Panc1 (cell line): ENCODE results near the gene RPAP3. TPM values are rescaled to one million over a fixed set of nuclear protein-coding genes. Genes with fewer than 3 reads are reported as not detected.

ENCODE experiments used
- ATAC-seq: fragments of 200-7000 bp; cut with Tn5 transposase; 2 replicates; pipeline ENCODE4 v1.9.1; 2020; ENCODE audit warnings: mild to moderate bottlenecking, moderate library complexity
- BruUV-seq: library from RNA; stranded (reverse); fragments of 400-500 nt; replicated peaks from 2 replicates; lab custom pipeline; 2021; lab: Mats Ljungman, UMichigan
- CTCF ChIA-PET: fragments of 300-600 bp; sonication (Branson Sonifier 250); formaldehyde crosslinking; loops from one replicate; lab custom pipeline; 2022; ENCODE audit warnings: antibody characterized with exemption; lab: Charles Lee
- POLR2A ChIA-PET: fragments of 300-600 bp; sonication (Branson Sonifier 250); formaldehyde crosslinking; loops from one replicate; lab custom pipeline; 2022; ENCODE audit warnings: antibody characterized with exemption; lab: Charles Lee
- DNase-seq: peaks from one replicate; pipeline ENCODE4 v3.0.0-alpha.2; 2010; ENCODE audit warnings: low read depth, low spot score
- H3K27ac ChIP-seq: 2 replicates; pipeline ENCODE4 v1.5.1; 2011; ENCODE audit warnings: mild to moderate bottlenecking, low read length, inconsistent platforms
- H3K27me3 ChIP-seq: fragments of 200-500 bp; sonication (Bioruptor generic); 2 replicates; pipeline ENCODE4 v1.6.0; 2014; ENCODE audit warnings: low read length, inconsistent platforms; ENCODE audit not compliant: control insufficient read depth, insufficient read depth
- H3K36me3 ChIP-seq: fragments of 200-500 bp; sonication (Bioruptor generic); 2 replicates; pipeline ENCODE4 v1.5.1; 2014; ENCODE audit warnings: inconsistent platforms, mild to moderate bottlenecking, low read length, moderate library complexity; ENCODE audit not compliant: control insufficient read depth, insufficient read depth
- H3K4me1 ChIP-seq: 2 replicates; pipeline ENCODE4 v1.5.1; 2011; ENCODE audit warnings: inconsistent platforms, mild to moderate bottlenecking, low read length, moderate library complexity; ENCODE audit not compliant: control insufficient read depth, insufficient read depth
- H3K4me3 ChIP-seq, 2 experiments: 2 replicates each; pipeline ENCODE4 v1.5.1; 2011 to 2012; ENCODE audit warnings: low read depth in 2 of 2, low read length in 2 of 2, mild to moderate bottlenecking in 2 of 2, inconsistent platforms in 1 of 2, moderate library complexity in 1 of 2
- H3K9me3 ChIP-seq: fragments of 200-500 bp; sonication (Bioruptor generic); 2 replicates; pipeline ENCODE4 v1.5.1; 2014; ENCODE audit warnings: low read depth, mild to moderate bottlenecking, inconsistent platforms, low read length, moderate library complexity; ENCODE audit not compliant: control insufficient read depth, insufficient read depth
- POLR2AphosphoS5 ChIP-seq: IDR thresholded peaks from 2 replicates; pipeline ENCODE4 v1.6.1; 2012; ENCODE audit warnings: mild to moderate bottlenecking, low read depth, low read length, moderate library complexity
- SIN3A ChIP-seq: IDR thresholded peaks from 2 replicates; pipeline ENCODE4 v1.6.1; 2012; ENCODE audit warnings: low read depth, mild to moderate bottlenecking, low read length, moderate library complexity, borderline replicate concordance; ENCODE audit not compliant: insufficient read depth
- TCF7L2 ChIP-seq: IDR thresholded peaks from 2 replicates; pipeline ENCODE4 v1.6.1; 2011; ENCODE audit warnings: mild to moderate bottlenecking, low read depth, low read length, inconsistent platforms
- in situ Hi-C: cut with HindIII; loops from 2 replicates; pipeline ENCODE4 v1.10.0; 2016; ENCODE audit warnings: low sequenced_read_pairs, low pct_unique_long_range_greater_than_20kb
- intact Hi-C: fragments of 100-400 bp; cut with micrococcal nuclease; formaldehyde crosslinking; loops from one replicate; pipeline ENCODE4 v1.10.0; 2022; ENCODE audit not compliant: unreplicated experiment
- total RNA-seq: library from RNA; stranded (reverse); gene quantifications from one replicate; pipeline ENCODE4 v1.2.1, GENCODE V29; 2021; ENCODE audit not compliant: unreplicated experiment
- TF ChIP-seq, protein P1 (sequence below): fragments of 450-650 bp; IDR thresholded peaks from 2 replicates; pipeline ENCODE4 v1.5.1; 2017; ENCODE audit warnings: mild to moderate bottlenecking
- TF ChIP-seq, protein P2 (sequence below), 2 experiments: IDR thresholded peaks; 2 replicates each; pipeline ENCODE4 v1.6.1; 2011 to 2012; ENCODE audit warnings: low read depth in 2 of 2, control low read depth in 1 of 2, low read length in 1 of 2, mild to moderate bottlenecking in 1 of 2, moderate library complexity in 1 of 2; ENCODE audit not compliant: insufficient read depth in 1 of 2

Gene RPAP3
- total RNA-seq, 1 experiment from 2014 or later = 47.3 TPM

DNA sequence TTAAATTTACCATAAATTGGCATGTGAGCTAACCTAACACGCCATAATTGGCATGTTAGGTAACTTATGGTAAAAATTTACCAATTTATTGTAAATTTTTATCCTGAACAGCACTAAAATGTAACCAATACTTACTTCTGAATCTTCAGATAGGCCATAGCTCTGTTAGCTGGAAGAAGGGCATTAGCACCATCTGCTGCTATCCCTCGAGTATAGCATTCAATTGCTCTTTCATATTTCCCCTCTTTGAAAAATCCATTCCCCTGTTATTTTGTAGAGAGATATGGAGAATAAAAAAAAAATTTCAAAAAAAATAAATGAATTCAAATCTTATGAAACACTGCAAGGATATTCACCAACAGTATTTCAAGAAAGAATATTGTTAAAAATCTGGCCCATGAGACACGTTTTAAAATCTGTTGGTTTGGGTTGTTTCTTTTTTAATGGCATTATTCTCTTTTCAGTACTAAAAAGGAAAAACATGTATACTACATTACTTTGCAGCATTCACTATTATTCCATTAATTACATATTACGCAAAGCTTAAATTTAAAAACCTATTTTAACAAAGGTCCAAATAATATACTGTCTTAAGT, 19.1 kb downstream of the RPAP3 start:
- TF ChIP-seq, protein P1, sequence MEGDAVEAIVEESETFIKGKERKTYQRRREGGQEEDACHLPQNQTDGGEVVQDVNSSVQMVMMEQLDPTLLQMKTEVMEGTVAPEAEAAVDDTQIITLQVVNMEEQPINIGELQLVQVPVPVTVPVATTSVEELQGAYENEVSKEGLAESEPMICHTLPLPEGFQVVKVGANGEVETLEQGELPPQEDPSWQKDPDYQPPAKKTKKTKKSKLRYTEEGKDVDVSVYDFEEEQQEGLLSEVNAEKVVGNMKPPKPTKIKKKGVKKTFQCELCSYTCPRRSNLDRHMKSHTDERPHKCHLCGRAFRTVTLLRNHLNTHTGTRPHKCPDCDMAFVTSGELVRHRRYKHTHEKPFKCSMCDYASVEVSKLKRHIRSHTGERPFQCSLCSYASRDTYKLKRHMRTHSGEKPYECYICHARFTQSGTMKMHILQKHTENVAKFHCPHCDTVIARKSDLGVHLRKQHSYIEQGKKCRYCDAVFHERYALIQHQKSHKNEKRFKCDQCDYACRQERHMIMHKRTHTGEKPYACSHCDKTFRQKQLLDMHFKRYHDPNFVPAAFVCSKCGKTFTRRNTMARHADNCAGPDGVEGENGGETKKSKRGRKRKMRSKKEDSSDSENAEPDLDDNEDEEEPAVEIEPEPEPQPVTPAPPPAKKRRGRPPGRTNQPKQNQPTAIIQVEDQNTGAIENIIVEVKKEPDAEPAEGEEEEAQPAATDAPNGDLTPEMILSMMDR = peak; percentile 74; the same call in 1 of the 2 replicates
- TF ChIP-seq, protein P2, sequence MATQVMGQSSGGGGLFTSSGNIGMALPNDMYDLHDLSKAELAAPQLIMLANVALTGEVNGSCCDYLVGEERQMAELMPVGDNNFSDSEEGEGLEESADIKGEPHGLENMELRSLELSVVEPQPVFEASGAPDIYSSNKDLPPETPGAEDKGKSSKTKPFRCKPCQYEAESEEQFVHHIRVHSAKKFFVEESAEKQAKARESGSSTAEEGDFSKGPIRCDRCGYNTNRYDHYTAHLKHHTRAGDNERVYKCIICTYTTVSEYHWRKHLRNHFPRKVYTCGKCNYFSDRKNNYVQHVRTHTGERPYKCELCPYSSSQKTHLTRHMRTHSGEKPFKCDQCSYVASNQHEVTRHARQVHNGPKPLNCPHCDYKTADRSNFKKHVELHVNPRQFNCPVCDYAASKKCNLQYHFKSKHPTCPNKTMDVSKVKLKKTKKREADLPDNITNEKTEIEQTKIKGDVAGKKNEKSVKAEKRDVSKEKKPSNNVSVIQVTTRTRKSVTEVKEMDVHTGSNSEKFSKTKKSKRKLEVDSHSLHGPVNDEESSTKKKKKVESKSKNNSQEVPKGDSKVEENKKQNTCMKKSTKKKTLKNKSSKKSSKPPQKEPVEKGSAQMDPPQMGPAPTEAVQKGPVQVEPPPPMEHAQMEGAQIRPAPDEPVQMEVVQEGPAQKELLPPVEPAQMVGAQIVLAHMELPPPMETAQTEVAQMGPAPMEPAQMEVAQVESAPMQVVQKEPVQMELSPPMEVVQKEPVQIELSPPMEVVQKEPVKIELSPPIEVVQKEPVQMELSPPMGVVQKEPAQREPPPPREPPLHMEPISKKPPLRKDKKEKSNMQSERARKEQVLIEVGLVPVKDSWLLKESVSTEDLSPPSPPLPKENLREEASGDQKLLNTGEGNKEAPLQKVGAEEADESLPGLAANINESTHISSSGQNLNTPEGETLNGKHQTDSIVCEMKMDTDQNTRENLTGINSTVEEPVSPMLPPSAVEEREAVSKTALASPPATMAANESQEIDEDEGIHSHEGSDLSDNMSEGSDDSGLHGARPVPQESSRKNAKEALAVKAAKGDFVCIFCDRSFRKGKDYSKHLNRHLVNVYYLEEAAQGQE (IDR thresholded peaks at IDR 0.05; ENCODE audit: insufficient read depth in 1 of 2, low read depth in 2 of 2, low read length in 1 of 2) = no peak
- intact Hi-C loops = loop anchor here (5.0 to 10.0 kb wide), 2 partner anchors 34 to 652 kb away; no protein-coding TSS in a partner anchor
- Histone ChIP-seq H3K9me3 (no peaks in the 10 kb centered on the region), H3K4me3 (no peak overlapping the region), H3K36me3 (peaks cover 23% of the 10 kb centered on the region), H3K4me1 (no peaks in the 10 kb centered on the region), H3K27me3 (no peaks in the 10 kb centered on the region), H3K27ac (no peak overlapping the region)
- DNase-seq = no peak
- BruUV-seq = no TSS peak
- no peak; the same call in 1 of the 2 replicates for ATAC-seq
- in situ Hi-C loops = no loop called here
- POLR2A ChIA-PET = interaction anchor here (0.6 to 0.7 kb wide), 3 partner anchors 33 to 580 kb away, joined by 3 to 7 read pairs (median 4); no protein-coding TSS in a partner anchor
- CTCF ChIA-PET = interaction anchor here (0.5 to 1.6 kb wide), 7 partner anchors 11 to 744 kb away, joined by 3 to 7 read pairs (median 5); no protein-coding TSS in a partner anchor

DNA sequence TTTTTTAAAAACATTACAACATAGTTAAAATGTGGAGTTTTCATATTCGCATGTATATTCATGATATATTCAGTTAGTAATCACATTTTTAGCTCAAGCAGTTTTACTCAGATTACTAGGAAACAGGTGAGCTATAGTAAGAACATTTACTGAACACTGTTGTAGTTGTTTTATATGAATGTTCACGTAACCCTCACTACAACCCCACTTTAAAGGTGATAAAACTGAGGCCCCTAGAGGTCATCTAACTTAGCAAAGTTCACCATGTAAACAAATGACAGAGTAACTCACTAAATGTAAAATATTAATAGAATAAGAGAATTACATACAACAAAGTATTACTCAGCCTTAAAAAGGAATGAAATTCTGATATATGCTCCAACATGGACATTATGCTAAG, 26.0 kb downstream of the RPAP3 start:
- CTCF ChIA-PET = no interaction called here
- POLR2A ChIA-PET = no interaction called here

More for the DNA sequence above, 26.0 kb downstream of the RPAP3 start:
- BruUV-seq = no TSS peak
- H3K27ac ChIP-seq = no peak overlapping the region
- H3K36me3 ChIP-seq = peaks cover 17% of the 10 kb centered on the region
- no peaks in the 10 kb centered on the region for H3K4me1 ChIP-seq
- no peaks in the 10 kb centered on the region for H3K27me3 ChIP-seq
- in situ Hi-C loops (no loop called here), intact Hi-C loops (loop anchor here (10.0 kb wide), 1 partner anchor 645 kb away; no protein-coding TSS in a partner anchor)
- TF ChIP-seq SIN3A (no peak), TCF7L2 (no peak), POLR2AphosphoS5 (no peak)
- TF ChIP-seq, protein P1 = no peak
- TF ChIP-seq, protein P2 (IDR thresholded peaks at IDR 0.05; ENCODE audit: insufficient read depth in 1 of 2, low read depth in 2 of 2, low read length in 1 of 2) = no peak
- no peak for ATAC-seq
- DNase-seq = no peak
- no peak overlapping the region for H3K4me3 ChIP-seq
- no peaks in the 10 kb centered on the region for H3K9me3 ChIP-seq
